GM18873 (cell line): ENCODE results near the gene S100Z.
"Not testable (repeated sequence)": the region's sequence is repeated elsewhere in the genome, so short reads cannot be mapped to it uniquely, and the experiment has no call there.

ENCODE experiments used
- ATAC-seq: cut with Tn5 transposase; IDR thresholded peaks from one replicate; pipeline ENCODE4 v1.9.1; 2021; ENCODE audit warnings: mild to moderate bottlenecking, moderate library complexity, moderate number of reproducible peaks; ENCODE audit not compliant: unreplicated experiment, low FRiP score

The S100Z gene

DNA sequence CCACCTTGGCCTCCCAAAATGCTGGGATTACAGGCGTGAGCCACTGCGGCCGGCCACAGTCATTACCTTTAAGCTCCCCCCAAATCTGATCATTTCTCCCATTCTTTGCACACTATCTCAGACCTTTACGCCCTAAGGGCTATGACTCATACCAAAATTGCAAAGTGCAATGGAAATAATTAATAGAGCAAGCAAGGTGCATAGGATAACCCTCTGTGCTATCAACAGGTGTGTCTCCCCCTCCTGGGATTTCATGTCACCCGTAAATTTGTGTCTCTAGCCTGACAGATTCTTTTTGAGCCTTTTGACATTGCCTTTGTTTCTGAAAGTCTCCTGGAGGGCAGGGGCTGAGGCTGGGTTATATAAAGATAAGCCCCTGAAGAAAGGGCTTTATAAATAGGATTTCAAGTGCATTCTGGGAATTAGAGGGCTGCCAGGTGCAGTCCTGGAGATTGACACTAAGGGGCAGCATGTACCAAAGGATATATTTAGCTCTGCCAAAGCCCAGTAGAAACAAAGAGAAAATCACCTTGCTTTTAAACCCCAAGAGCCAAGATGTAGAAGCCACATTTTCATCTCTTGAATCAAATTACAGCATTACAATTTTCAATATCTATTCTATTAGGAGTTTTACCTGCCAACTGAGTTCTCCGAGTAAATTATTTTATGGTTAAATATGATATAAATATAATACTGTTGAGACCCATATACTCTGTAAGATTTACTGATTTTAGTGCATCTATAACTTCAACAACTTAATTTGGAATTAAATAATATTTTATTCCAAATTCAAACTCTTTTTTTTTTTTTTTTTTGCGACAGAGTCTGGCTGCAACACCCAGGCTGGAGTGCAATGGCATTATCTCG lies 18.2 kb downstream of the S100Z start:
- no peak for ATAC-seq

DNA sequence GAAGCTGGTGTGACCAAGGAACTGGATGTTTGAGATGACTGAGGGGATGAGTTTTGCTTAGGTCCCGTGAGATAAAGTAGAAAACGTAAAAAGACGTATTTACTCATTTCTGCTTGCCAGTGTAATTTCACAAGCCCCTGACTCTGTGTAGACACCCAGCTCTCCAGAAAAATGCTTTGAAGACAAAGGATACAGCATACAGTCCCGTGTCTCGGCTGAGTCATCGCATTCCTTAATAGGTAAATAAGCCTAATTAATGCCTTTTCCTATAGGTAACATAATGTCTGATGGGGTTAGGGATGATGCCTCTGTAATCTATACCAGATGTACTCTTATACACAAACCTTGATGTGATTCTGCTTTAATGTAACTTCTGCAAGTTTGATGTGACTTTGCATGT lies 20.2 kb downstream of the S100Z start:
- no peak for ATAC-seq

DNA sequence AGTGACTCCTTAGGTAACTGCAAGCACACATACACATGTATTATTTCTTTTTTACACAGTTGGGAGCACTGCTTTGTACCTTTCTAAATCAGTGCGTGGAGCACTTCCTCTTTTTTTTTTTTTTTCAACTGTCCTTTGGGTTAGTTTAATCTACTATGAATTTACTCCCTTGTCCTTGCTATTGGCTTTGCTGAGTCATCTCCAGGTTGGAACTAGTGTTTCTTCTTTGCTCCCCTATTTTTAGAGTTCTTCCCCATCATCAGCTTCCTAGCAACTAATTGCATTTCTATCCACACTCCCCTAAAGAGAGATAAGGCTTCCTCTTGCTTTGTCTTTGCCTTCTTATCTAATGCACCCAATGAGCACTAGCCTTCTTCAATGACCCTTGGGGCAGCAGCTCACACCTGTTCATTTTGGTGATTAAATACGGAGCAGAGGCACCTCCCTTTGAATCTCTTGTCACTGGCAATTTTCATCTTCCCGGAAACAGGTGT lies 24.3 kb downstream of the S100Z start:
- ATAC-seq = no peak

DNA sequence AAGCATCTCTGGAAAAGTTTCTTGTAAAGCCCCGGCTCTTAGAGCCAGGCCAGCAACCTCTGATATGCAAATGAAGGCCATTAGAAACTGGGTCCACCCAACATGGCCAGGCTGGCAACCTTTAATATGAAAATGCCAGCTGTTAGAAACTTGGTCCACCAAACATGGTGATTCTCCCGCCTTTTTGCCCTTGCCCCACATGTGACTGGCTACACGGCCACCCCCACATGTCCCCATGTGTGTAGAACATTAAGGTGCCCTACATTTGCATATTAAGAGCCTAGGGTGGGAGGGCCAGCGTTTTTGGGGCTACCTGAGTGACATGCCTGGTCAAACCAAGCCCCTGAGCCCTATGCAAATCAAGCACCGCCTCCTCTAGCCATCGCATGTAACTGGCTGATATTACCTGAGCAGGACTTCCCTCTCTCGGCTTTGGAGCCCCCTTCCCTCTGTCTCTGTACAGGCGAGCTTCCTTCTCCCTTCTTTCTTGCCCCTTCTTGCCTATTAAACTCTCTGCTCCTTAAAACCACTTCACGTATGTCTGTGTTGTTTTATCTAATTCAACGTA lies 39.0 kb downstream of the S100Z start:
- no peak for ATAC-seq

DNA sequence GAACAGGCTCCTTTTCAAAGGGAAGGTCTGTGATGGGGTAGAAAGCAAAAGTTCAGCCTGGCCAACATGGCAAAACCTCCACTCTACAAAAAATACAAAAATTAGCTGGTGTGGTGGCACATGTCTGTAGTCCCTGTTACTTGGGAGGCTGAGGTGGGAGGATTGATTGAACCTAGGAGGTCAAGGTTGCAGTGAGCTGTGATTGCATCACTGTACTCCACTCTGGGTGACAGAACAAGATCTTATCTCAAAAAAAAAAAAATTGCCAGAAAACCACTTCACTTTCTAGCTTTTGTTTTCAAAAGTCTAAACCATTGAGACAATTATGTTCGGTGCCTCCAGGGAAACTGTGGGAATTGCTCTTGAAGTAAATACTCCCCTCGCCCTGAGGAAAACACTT lies 43.5 kb downstream of the S100Z start:
- no peak for ATAC-seq

DNA sequence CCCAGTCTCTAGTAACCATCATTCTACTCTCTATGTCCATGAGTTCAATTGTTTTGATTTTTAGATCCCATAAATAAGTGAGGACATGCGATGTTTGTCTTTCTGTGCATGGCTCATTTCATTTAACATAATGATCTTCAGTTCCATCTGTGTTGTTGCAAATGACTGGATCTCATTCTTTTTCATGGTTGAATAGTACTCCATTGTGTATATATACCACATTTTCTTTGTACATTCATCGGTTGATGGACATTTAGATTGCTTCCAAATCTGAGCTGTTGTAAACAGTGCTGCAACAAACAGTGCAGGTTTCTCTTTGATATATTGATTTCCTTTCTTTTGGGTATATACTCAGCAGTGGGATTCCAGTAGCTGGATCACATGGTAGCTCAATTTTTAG lies 46.4 kb downstream of the S100Z start:
- ATAC-seq = no peak

DNA sequence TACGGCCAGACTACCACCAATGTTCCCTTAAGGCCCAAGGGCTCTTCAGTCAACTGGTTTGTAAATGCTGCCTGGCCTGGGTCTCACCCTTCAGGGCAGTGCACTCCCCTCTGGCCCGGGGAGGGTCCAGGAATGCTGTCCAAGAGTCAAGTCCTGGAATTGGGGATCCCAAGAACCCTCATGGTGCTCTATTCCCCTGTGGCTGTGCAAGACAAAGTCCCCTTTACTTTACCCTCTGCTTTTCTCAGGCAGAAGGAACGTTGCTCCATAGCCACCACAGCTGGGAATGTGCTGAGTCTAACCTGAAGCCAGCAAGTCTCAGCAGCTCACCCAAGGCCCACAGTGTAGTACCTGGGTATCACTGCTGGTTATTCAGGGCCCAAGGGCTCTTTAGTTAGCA lies 51.7 kb downstream of the S100Z start:
- ATAC-seq = no peak

DNA sequence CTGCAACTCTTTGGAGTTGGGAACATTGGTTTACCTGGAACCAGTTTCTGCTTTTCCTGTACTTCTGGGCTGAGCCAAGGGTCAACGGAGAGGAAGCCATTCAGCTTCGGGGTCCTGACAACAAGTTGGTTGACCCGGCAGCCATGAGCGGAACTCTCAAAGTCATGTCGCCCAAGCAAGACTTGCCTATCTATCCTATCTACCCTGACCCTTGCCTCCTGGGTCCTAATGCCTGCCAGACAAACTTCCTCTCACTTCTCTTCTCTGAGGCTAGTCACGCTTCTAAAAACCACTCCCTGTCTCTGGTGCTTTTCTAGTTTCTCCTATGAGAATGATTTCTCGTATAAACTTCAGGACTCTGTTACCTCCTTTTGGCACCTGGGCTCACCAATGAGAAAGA lies 58.4 kb downstream of the S100Z start:
- ATAC-seq = no peak

DNA sequence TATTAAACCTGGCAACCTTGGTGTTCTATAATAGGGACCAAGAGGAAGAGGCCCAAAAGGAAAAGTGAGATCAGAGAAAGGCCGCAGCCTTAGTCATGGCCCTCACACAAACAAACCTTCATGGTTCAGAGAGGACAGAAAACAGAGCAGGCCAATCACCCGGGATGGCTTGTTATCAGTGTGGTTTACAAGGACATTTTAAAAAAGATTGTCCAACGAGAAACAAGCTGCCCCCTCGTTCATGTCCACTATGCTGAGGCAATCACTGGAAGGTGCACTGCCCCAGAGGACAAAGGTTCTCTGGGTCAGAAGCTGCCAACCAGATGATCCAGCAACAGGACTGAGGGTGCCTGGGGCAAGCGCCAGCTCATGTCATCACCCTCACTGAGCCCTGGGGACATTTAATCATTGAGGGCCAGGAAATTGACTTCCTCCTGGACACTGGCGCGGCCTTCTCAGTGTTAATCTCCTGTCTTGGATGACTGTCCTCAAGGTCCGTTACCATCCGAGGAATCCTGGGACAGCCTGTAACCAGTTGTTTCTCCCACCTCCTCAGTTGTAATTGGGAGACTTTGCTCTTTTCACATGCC lies 60.6 kb downstream of the S100Z start:
- not testable (repeated sequence) for ATAC-seq

DNA sequence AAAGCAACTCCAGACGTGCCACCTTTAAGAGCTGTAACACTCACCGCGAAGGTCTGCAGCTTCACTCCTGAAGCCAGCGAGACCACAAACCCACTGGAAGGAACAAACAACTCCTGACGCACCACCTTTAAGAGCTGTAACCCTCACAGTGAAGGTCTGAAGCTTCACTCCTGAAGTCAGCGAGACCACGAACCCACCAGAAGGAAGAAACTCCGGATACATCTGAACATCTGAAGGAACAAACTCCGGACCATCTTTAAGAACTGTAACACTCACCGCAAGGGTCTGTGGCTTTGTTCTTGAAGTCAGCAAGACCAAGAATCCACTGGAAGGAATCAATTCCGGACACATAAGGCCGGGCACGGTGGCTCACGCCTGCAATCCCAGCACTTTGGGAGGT lies 64.9 kb downstream of the S100Z start:
- ATAC-seq = not testable (repeated sequence)

DNA sequence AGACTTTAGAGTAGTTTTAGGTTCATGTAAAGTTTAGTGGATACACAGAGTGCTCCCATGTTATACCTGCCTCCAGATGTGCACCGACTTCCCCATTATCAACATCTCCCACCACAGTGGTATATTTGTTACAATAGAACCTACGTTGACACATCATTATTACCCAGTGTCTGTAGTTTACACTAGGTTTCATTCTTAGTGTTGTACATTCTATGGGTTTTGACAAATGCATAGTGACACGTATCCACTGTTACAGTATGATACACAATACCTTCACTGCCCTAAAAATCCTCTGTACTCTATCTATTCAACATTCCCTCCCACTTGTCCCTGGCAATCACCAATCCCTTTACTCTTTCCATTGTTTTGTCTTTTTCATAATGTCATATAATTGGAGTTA lies 68.7 kb downstream of the S100Z start:
- no peak for ATAC-seq

DNA sequence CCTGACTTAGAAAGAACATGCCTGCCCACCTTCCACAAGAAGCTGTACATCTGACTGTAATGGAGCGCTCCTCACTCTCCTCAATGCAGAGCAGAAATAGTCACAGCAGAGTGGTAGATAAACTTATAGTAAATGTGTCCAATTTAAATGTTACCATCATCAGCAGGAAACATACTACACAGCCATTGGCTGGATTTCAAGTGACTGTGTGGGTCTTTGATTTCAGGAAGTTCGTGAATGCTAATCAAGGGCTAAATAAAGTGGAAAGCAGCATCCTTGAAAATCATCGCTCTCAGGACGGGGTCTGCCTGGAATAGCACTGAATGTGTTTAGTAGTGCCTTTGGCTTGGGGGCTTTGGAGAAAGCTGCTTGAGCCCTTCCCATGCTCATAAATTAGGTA lies 70.7 kb downstream of the S100Z start:
- ATAC-seq = no peak

DNA sequence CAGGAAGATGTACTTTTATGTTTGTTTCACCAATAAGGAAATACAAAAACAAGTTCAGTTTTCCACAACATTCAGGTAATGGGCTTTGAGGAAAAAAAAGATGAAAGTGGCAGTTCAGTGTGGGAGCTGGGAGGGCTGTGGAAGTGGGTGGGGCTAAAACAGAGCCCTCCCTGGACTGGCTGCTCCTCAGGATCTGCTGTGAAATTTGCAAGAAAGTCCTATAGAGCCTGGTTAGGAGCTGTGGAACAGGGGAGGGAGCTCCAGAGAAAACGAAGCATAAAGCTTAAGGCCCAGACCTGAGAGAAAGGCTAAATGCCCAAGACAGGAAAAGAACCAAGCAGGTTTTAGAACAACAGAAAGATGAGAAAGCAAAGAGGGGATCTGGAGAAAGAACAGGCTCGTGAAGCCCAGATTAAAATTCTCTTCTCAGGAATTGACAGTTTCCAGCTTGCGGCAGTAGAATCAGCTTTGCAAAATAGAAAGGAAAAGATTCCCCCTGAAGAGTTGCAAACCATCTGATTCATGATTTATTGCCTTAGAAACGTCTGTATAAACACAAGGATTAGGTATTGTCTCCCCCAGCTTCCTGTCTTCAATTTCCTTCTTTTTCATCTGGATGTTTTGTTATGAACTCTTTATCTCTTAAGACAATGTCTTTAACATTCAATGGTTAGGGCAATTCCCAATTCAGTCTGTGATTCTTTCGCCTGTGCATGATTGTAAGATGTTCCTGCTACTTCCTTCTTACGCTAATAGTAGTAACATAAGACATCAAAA lies 76.7 kb downstream of the S100Z start:
- no peak for ATAC-seq

DNA sequence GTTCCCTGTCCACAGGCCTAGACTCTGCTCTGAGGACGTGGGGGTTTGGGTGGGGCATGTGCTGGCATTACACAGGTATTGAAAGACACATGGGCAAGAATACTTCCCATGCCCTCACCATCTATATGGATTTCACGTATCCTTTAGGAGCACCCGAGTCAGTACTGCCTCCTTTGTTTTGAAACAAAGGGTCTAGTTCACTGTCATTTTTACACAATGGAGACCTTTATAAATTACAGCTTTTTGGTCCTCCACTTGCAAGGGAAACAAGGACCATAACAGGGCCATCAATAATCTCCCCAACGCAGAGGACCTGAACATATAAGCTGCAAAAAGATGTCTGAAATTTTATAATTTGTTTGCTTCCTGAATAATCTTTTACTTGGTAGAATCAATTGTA lies 78.1 kb downstream of the S100Z start:
- ATAC-seq = no peak

DNA sequence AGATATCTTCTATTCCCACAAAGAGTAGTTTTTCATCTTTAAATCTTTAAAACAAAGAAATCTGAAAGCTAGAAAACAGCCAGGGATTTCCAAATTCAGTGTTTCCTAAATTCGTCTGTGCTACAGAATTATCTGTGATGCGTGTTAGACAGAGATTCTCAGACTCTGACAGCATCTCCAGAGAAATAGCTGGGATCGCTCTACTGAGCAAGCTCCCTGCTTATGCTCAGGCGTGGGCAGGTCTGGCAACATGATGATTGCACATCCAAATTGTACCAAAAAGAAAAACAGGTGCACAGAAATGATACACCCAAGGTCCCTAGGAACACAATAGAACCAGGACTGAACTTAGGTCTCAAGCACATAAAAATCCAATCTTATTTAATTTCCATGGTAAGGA lies 80.3 kb downstream of the S100Z start:
- no peak for ATAC-seq

DNA sequence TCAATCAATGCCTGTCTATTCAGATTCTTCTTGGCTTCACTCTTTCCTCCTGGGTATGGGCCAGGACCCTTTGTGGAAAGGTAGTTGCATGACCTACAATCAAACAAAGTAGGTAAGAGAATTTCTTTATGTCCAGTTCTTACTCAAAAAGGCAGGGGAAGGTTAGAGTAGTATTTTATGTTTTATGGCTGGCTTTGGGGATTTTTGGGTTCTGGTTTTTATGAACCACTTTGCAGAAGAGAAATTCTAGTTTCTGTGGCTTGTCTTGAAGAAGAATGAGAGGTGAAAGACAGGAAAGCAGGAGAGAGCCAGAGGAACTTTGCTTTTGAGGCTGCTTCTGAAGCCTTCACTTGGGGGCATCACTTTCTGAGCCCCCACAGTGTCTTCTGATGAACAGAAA lies 88.4 kb downstream of the S100Z start:
- ATAC-seq = no peak

DNA sequence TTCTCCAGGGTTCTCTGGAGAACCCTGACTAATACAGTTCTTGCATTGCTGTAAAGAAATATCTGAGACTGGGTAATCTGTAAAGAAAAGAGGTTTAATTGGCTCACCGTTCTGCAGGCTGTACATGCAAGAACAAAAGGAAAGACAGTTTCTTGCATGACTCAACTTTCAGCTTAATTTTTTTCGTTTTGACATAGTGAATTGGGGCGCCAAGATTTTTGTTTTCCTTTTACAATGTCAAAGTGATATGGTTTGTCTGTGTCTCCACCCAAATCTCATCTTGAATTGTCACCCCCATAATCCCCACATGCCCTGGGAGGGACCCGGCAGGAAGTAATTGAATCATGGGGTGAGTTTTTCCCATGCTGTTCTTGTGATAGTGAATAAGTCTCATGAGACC lies 91.2 kb downstream of the S100Z start:
- ATAC-seq = no peak

DNA sequence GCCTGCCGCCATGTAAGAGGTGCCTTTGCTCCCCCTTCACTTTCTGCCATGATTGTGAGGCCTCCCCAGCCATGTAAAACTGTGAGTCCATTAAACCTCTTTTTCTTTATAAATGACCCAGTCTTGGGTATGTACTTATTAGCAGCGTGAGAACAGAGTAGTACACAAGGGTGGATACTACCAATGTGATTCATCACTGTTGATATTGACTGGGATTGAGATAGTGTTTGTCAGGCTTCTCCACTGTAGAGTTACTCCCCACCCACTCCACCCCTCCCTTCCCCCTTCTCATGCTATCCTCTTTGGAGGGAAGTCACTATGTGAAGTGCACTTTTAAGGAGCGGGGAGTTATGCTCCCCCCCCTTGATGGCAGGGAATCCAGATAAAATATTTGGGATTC lies 91.6 kb downstream of the S100Z start:
- no peak for ATAC-seq

DNA sequence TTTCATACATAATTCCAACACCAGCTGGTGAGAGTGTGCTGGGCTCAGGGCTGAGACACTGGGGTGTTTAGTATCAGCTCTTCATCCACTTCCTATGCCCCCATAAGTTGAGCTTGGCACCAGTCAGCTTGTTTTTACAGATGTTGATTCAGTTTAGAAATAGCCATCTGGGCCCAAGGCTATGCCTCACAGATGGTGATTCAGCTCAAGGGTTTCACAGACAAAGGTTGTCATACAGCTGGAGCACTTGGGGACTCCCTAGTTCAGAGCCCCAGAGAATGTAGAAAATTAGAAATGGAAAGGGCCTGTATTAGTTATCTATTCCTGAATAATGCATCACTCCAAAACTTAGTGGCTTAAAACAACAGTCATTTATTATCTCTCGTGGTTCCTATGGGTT lies 92.8 kb downstream of the S100Z start:
- ATAC-seq = no peak

DNA sequence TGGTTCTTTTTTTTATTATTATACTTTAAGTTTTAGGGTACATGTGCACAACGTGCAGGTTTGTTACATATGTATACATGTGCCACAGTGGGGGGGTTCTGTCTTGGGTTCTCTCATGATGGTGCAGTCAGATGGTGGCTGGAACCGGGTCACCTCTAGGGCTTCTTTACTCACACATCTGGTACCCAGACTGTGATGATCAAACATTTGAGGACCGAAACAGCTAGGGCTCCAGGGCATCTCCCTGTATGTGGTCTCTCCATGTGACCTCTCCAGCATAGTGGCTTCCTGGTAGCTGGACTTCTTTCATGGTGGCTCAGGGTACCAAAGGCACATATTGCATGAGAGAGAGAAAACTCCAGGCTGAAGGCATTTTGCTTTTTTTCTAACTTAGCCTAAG lies 93.2 kb downstream of the S100Z start:
- no peak for ATAC-seq

DNA sequence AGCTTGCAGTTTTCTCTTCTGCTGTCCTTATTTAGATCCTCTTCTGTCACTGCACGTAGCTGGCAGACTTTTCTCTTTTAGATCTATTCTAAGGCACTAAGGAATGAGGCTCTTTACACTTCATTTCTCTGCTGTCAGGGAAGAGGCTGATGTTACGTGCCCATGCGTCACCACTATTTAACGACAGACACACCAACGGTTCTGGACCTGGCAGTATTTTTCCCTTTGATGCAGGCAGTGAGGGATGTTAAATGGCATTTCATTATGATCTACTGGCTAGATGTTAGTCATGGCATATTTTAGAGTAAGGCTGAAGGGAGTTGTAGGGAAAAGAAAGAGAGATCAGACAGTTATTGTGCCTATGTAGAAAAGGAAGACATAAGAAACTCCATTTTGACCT lies 94.8 kb downstream of the S100Z start:
- no peak for ATAC-seq
